MM.1S (cell line): Measurements from ENCODE around the gene TSHZ2.

Experiments
- EZH2 ChIP-seq: fragments of 300-600 bp; sonication (generic); optimal IDR thresholded peaks from 2 replicates; pipeline ENCODE3; 2017; ENCODE audit warnings: low read depth, mild to moderate bottlenecking, antibody characterized with exemption, low read length, mixed read lengths
- EZH2phosphoT487 ChIP-seq: fragments of 300-600 bp; sonication (generic); IDR thresholded peaks from 2 replicates; pipeline ENCODE4 v1.6.1; 2018; ENCODE audit warnings: antibody characterized with exemption, low read length
- TF ChIP-seq, protein P1 (sequence below): fragments of 300-600 bp; sonication (generic); IDR thresholded peaks from 2 replicates; pipeline ENCODE4 v1.5.1; 2016; ENCODE audit warnings: antibody characterized with exemption, low read length, mixed read lengths

DNA sequence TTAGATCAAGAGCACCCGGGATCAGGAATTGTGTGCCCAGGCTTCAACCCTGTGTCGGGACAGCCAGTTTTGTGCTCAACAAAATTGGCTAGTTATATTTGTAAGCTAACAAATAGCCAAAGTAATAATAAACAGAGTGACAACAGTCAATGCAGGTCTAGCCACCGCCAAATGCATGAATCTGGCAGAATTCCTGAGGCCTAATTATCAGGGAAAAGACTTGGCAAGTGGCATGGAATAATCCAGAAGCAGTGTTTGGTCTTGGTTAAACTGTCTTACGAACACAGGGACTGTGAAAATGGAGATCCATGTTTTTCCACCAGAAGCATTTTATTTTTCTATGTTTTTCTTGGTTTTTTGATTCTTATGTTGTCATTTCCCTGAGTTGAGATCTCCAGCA lies 352.7 kb downstream of the TSHZ2 start:
- TF ChIP-seq, protein P1, sequence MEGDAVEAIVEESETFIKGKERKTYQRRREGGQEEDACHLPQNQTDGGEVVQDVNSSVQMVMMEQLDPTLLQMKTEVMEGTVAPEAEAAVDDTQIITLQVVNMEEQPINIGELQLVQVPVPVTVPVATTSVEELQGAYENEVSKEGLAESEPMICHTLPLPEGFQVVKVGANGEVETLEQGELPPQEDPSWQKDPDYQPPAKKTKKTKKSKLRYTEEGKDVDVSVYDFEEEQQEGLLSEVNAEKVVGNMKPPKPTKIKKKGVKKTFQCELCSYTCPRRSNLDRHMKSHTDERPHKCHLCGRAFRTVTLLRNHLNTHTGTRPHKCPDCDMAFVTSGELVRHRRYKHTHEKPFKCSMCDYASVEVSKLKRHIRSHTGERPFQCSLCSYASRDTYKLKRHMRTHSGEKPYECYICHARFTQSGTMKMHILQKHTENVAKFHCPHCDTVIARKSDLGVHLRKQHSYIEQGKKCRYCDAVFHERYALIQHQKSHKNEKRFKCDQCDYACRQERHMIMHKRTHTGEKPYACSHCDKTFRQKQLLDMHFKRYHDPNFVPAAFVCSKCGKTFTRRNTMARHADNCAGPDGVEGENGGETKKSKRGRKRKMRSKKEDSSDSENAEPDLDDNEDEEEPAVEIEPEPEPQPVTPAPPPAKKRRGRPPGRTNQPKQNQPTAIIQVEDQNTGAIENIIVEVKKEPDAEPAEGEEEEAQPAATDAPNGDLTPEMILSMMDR, result no peak
- TF ChIP-seq EZH2phosphoT487 (no peak), EZH2 (no peak)
